ENCODE data around the gene RASL10B.
"Not testable (repeated sequence)": the region's sequence is repeated elsewhere in the genome, so short reads cannot be mapped to it uniquely, and the experiment has no call there.

RASL10B gene

GRCh38 chr17:35743626-35744328, 12.3 kb downstream of the RASL10B start:
- DNase-seq = no peak

GRCh38 chr17:35744830-35745229, 13.4 kb downstream of the RASL10B start:
- no peak for DNase-seq

- no peak for DNase-seq
These were observed 13.8 kb downstream of the RASL10B start for GRCh38 chr17:35745246-35745645.

- no peak for DNase-seq
These were observed 14.4 kb downstream of the RASL10B start for GRCh38 chr17:35745749-35746320.

GRCh38 chr17:35747540-35748017, 16.1 kb downstream of the RASL10B start:
- DNase-seq = peak; percentile 80

- no peak for DNase-seq
These were observed 17.0 kb downstream of the RASL10B start for GRCh38 chr17:35748341-35748841.

GRCh38 chr17:35748979-35749378, 17.5 kb downstream of the RASL10B start:
- DNase-seq = no peak

- DNase-seq = no peak
These were observed 18.3 kb downstream of the RASL10B start for GRCh38 chr17:35749560-35750412.

GRCh38 chr17:35750526-35751395, 19.3 kb downstream of the RASL10B start:
- DNase-seq = no peak

GRCh38 chr17:35751541-35751940, 20.1 kb downstream of the RASL10B start:
- DNase-seq = not testable (repeated sequence)

- no peak for DNase-seq
These were observed 21.0 kb downstream of the RASL10B start for GRCh38 chr17:35752471-35752870.

- no peak for DNase-seq
These were observed 21.7 kb downstream of the RASL10B start, which contains the start of gene GAS2L2 for GRCh38 chr17:35752945-35753764. Gene GAS2L2 (minus strand): TSS chr17:35753239. CDS start chr17:35752850, 389 bp downstream.

GRCh38 chr17:35757243-35757642, 25.8 kb downstream of the RASL10B start:
- no peak for DNase-seq

GRCh38 chr17:35760587-35760986, 29.1 kb downstream of the RASL10B start, which contains the start of gene C17orf50:
Gene C17orf50 (plus strand): TSS chr17:35760887. CDS start chr17:35760942, 55 bp downstream.
- no peak for DNase-seq

- DNase-seq = no peak
These were observed 30.2 kb downstream of the RASL10B start for GRCh38 chr17:35761601-35762000.

- no peak for DNase-seq
These were observed 32.3 kb downstream of the RASL10B start for GRCh38 chr17:35763767-35764122.

GRCh38 chr17:35764123-35764991, 32.9 kb downstream of the RASL10B start:
- DNase-seq = peak; percentile 91

GRCh38 chr17:35765086-35765710, 33.8 kb downstream of the RASL10B start:
- DNase-seq = no peak

- DNase-seq = no peak
These were observed 34.5 kb downstream of the RASL10B start for GRCh38 chr17:35765756-35766488.
